ENCODE data around the gene BIRC5. TPM values are rescaled to one million over a fixed set of nuclear protein-coding genes. Genes with fewer than 3 reads are reported as not detected.

BIRC5 gene
- polyA plus RNA-seq, 1 donor (not counting 4 experiments of a cell fraction or from before 2014, with no cell fraction given) = 11.5 TPM

GRCh38 chr17:78241277-78242023 lies 27.4 kb downstream of the BIRC5 start:
- Histone ChIP-seq H3K4me2 (ENCODE audit: control insufficient read depth, extremely low read depth, insufficient read depth, low read depth, low read length) (no peak overlapping the region), H3K4me1 (ENCODE audit: control insufficient read depth, extremely low read depth, insufficient read depth, low read length) (no peaks in the 10 kb centered on the region), H3K36me3 (ENCODE audit: control insufficient read depth in 2 of 2, extremely low read depth in 1 of 2, insufficient read depth in 2 of 2, low read length in 2 of 2) (no peaks in the 10 kb centered on the region), H3K79me2 (ENCODE audit: control insufficient read depth, insufficient read depth, low read length) (no peaks in the 10 kb centered on the region), H3K9me1 (ENCODE audit: control insufficient read depth, extremely low read depth, insufficient read depth, low read length) (no peaks in the 10 kb centered on the region), H3K9me3 (ENCODE audit: control insufficient read depth, low read depth, low read length) (no peaks in the 10 kb centered on the region), H4K20me1 (ENCODE audit: control insufficient read depth, extremely low read depth, insufficient read depth, low read length) (no peaks in the 10 kb centered on the region), H3K4me3 (ENCODE audit: control insufficient read depth in 2 of 3, extremely low read depth in 1 of 3, insufficient read depth in 2 of 3, low read depth in 1 of 3, low read length in 3 of 3) (no peak overlapping the region), H3K9ac (ENCODE audit: control insufficient read depth, extremely low read depth, insufficient read depth, low read length) (no peak overlapping the region), H2AFZ (ENCODE audit: control insufficient read depth, low read length) (no peak overlapping the region), H3K27me3 (ENCODE audit: control insufficient read depth, extremely low read depth, insufficient read depth, low read length) (no peaks in the 10 kb centered on the region), H3K27ac (ENCODE audit: control insufficient read depth, insufficient read depth, low read length) (no peak overlapping the region)
- dilution Hi-C loops (cut with MboI; ENCODE audit: extremely low pct_ligation_motif_present, low sequenced_read_pairs) = no loop called here
- no peak for DNase-seq (ENCODE audit: low read depth, low spot score)
- no peak for FAIRE-seq
- TF ChIP-seq EZH2 (IDR thresholded peaks at IDR 0.05; ENCODE audit: low read length) = no peak
- no peak for TF ChIP-seq CTCF (optimal IDR thresholded peaks at IDR 0.05 in 1 of 3, IDR thresholded peaks at IDR 0.05 in 1 of 3, conservative IDR thresholded peaks at IDR 0.05 in 1 of 3; ENCODE audit: extremely low read depth in 1 of 3, insufficient read depth in 2 of 3, low read length in 3 of 3)

DNA sequence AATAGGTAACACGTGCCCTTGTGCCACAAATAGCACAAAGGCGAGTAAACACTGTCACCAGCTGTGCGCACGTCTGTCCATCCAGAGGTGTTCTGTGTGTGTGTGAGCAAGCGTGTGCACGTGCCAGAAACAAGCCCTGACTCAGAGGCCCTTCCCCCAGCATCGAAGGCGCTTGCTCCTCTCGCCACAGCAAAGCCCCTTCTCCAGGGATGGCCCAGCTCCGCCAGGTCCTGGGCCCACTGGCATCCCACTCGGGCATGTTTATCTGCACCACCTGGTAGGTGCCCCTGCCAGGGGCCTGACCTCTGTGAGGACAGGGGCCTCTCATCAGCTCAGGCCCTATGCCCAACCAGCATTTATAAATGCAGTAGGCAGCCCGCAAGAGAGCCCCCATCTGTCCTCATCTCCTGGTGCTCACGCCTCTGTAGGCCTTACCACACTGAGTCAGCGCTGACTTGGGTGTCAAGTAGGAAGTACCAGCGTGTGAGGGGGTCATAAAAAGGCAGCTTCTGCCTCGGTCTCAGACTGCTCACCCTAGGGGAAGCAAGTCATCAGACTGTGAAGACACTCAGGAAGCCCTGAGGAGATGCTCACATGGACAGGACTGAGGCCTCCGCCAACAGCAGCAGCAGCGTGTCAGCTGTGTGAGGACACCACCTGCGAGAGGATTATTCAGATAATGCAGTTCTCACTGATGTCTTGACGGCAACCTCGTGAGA lies 28.1 kb downstream of the BIRC5 start:
- no peak overlapping the region for H2AFZ ChIP-seq (ENCODE audit: control insufficient read depth, low read length)
- no peaks in the 10 kb centered on the region for H3K9me3 ChIP-seq (ENCODE audit: control insufficient read depth, low read depth, low read length)
- H3K9me1 ChIP-seq (ENCODE audit: control insufficient read depth, extremely low read depth, insufficient read depth, low read length) = no peaks in the 10 kb centered on the region
- H3K4me2 ChIP-seq (ENCODE audit: control insufficient read depth, extremely low read depth, insufficient read depth, low read depth, low read length) = no peak overlapping the region
- FAIRE-seq (no peak), DNase-seq (ENCODE audit: low read depth, low spot score) (no peak)
- dilution Hi-C loops (cut with MboI; ENCODE audit: extremely low pct_ligation_motif_present, low sequenced_read_pairs) = no loop called here
- no peaks in the 10 kb centered on the region for H3K79me2 ChIP-seq (ENCODE audit: control insufficient read depth, insufficient read depth, low read length)
- H3K4me1 ChIP-seq (ENCODE audit: control insufficient read depth, extremely low read depth, insufficient read depth, low read length) = no peaks in the 10 kb centered on the region
- H3K27ac ChIP-seq (ENCODE audit: control insufficient read depth, insufficient read depth, low read length) = no peak overlapping the region
- H3K4me3 ChIP-seq (ENCODE audit: control insufficient read depth in 2 of 3, extremely low read depth in 1 of 3, insufficient read depth in 2 of 3, low read depth in 1 of 3, low read length in 3 of 3) = no peak overlapping the region
- H4K20me1 ChIP-seq (ENCODE audit: control insufficient read depth, extremely low read depth, insufficient read depth, low read length) = no peaks in the 10 kb centered on the region
- no peaks in the 10 kb centered on the region for H3K27me3 ChIP-seq (ENCODE audit: control insufficient read depth, extremely low read depth, insufficient read depth, low read length)
- TF ChIP-seq CTCF (optimal IDR thresholded peaks at IDR 0.05 in 1 of 3, IDR thresholded peaks at IDR 0.05 in 1 of 3, conservative IDR thresholded peaks at IDR 0.05 in 1 of 3; ENCODE audit: extremely low read depth in 1 of 3, insufficient read depth in 2 of 3, low read length in 3 of 3) (no peak), EZH2 (IDR thresholded peaks at IDR 0.05; ENCODE audit: low read length) (no peak)
- H3K9ac ChIP-seq (ENCODE audit: control insufficient read depth, extremely low read depth, insufficient read depth, low read length) = no peak overlapping the region
- no peaks in the 10 kb centered on the region for H3K36me3 ChIP-seq (ENCODE audit: control insufficient read depth in 2 of 2, extremely low read depth in 1 of 2, insufficient read depth in 2 of 2, low read length in 2 of 2)

All from keratinocyte (primary cell).